ENCODE measurements around the gene SRPRB. TPM values are rescaled to one million over a fixed set of nuclear protein-coding genes. Genes with fewer than 3 reads are reported as not detected.

The SRPRB gene
- total RNA-seq, 1 donor from 2014 or later = 61.5 TPM

DNA sequence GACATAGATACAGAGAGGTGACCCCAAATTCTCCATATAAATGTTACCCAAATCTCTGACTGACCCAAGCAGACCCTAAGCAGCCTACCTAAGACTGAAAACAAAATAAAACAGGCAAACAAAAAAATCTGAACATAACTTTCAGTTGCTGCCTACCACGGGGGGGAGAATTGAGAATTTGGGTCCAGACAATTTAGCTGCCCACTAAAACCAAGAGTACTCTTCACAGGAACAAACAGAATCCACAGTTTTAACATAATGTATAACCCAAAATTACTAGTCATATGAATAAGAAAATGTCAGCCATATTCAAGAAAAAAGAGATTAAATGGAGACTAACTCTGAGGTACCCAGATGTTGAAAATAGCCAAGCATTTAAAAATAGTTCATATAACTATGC lies 44.4 kb downstream of the SRPRB start:
- no peak for DNase-seq (ENCODE audit: low read depth, low spot score)
- Mint-ChIP-seq H3K36me3 (ENCODE audit: low read depth) (no peaks in the 10 kb centered on the region), H3K9me3 (no peaks in the 10 kb centered on the region), H3K27me3 (ENCODE audit: low read depth) (no peaks in the 10 kb centered on the region), H3K4me3 (no peak overlapping the region), H3K4me1 (peaks cover 10% of the 10 kb centered on the region), H3K27ac (ENCODE audit: unreplicated experiment) (no peak overlapping the region)
- TF ChIP-seq, protein P1, sequence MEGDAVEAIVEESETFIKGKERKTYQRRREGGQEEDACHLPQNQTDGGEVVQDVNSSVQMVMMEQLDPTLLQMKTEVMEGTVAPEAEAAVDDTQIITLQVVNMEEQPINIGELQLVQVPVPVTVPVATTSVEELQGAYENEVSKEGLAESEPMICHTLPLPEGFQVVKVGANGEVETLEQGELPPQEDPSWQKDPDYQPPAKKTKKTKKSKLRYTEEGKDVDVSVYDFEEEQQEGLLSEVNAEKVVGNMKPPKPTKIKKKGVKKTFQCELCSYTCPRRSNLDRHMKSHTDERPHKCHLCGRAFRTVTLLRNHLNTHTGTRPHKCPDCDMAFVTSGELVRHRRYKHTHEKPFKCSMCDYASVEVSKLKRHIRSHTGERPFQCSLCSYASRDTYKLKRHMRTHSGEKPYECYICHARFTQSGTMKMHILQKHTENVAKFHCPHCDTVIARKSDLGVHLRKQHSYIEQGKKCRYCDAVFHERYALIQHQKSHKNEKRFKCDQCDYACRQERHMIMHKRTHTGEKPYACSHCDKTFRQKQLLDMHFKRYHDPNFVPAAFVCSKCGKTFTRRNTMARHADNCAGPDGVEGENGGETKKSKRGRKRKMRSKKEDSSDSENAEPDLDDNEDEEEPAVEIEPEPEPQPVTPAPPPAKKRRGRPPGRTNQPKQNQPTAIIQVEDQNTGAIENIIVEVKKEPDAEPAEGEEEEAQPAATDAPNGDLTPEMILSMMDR (conservative IDR thresholded peaks at IDR 0.05) = no peak

DNA sequence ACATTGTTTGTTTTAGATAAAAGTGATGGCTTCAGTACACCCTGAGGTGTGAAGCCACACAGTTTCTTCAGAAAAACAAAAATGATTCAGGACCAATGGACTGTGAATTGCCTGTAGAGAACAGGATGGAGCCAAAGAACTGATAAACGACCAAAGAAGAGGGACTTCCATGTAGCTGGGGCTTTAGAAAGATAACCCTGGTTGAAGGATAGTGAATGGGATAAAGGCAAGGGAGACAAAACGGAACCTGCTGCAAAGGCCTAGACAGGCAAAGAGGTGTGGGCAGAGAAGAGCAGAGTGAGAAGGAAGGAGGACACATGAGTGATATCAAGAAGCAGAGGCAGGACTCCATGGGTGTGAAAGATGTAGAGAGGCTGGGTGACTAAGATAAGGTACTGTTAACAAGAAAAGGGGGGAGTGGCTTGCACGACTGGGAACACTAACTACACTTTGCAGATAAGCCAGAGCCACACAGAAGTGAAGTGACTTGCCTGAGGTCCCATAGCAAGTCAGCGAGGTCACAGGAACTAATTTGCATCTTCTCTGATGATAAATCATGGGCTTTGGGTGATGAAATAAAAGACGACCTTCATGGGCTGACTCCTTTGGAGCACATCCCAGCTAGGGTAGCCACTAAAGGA lies 45.8 kb downstream of the SRPRB start:
- TF ChIP-seq, protein P1 (conservative IDR thresholded peaks at IDR 0.05) = no peak
- no peak overlapping the region for H3K27ac Mint-ChIP-seq (ENCODE audit: unreplicated experiment)
- no peaks in the 10 kb centered on the region for H3K36me3 Mint-ChIP-seq (ENCODE audit: low read depth)
- H3K27me3 Mint-ChIP-seq (ENCODE audit: low read depth) = no peaks in the 10 kb centered on the region
- no peak overlapping the region for H3K4me3 Mint-ChIP-seq
- H3K4me1 Mint-ChIP-seq = peaks cover 10% of the 10 kb centered on the region
- DNase-seq (ENCODE audit: low read depth, low spot score) = no peak
- no peaks in the 10 kb centered on the region for H3K9me3 Mint-ChIP-seq

DNA sequence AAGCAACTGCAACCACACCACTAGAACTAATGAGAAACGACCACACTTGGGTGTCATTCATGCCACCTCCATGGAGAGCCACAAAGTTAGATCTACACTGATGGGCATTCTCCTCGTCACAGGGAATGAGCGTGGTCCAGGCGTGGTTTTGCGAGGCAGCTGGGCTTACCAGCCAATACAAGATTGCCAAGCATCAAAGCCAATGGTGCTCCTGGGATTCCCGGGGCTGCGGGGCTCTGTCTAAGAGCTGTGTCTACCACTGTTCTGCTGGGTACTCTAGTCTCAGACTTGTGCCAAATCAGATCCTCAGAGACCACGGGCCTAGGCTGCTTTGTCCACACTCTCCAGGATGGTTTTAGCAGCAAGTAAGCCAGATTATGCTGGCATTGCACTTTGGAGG lies 46.3 kb downstream of the SRPRB start:
- H3K27ac Mint-ChIP-seq (ENCODE audit: unreplicated experiment) = no peak overlapping the region
- peaks cover 10% of the 10 kb centered on the region for H3K4me1 Mint-ChIP-seq
- H3K4me3 Mint-ChIP-seq = no peak overlapping the region
- no peaks in the 10 kb centered on the region for H3K27me3 Mint-ChIP-seq (ENCODE audit: low read depth)
- TF ChIP-seq, protein P1 (conservative IDR thresholded peaks at IDR 0.05) = no peak
- no peaks in the 10 kb centered on the region for H3K9me3 Mint-ChIP-seq
- H3K36me3 Mint-ChIP-seq (ENCODE audit: low read depth) = no peaks in the 10 kb centered on the region
- no peak for DNase-seq (ENCODE audit: low read depth, low spot score)

DNA sequence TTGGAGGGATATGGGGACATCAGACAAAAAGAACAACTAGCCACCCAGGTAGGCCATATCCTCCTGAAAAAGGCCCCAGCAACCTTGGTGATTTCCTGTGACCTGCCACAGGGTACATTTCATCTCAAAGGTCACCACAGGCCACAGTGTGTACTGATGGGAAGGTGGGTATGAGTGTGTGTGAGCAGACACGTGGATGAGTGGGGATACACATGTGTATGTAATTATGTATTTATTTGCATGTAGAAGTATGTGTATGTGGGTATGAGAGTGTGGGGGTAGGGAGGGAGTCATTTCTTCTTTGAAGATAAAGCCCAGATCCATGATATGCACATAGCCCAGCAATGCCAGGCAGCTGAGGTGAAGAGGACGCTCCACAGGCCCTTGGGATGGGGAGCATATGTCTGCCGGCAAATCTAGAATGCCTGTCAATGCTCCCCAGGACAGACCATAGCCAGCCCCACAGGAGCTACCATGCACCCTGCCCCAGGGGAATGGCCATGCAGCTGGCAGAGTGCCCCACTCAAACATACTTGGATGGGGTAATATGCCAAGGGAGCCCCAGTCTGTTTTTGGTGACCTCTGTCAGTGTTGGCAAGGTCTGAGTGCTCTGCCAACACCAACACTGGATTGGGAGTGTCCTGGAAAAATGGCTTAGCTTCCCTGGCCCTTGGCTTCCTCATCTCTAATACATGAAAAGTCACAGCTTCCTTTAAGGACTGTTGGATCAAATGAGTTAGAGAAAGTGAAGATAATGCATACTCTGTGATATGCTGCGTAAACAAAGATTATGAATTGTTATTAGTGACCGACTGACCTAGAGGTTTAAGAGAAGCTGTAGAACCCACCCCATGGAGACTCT lies 47.7 kb downstream of the SRPRB start:
- Mint-ChIP-seq H3K9me3 (no peaks in the 10 kb centered on the region), H3K27me3 (ENCODE audit: low read depth) (no peaks in the 10 kb centered on the region), H3K4me3 (no peak overlapping the region), H3K4me1 (peaks cover 10% of the 10 kb centered on the region), H3K36me3 (ENCODE audit: low read depth) (no peaks in the 10 kb centered on the region), H3K27ac (ENCODE audit: unreplicated experiment) (no peak overlapping the region)
- DNase-seq (ENCODE audit: low read depth, low spot score) = no peak
- TF ChIP-seq, protein P1 (conservative IDR thresholded peaks at IDR 0.05) = no peak

DNA sequence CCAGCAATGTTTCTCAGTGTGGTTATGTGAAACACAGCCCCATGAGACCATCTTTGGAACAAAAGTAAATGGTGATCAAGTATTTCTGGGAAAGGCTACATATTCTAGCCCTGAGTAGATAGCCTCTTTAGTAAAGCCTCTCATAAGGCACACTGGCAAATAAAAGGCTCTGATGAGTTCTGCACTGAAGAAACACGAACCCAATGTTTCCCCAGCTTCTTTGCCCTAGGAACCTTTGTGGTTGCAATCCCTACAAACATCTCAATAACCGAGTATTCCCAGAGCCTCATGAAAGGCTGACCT lies 48.3 kb downstream of the SRPRB start:
- H3K27me3 Mint-ChIP-seq (ENCODE audit: low read depth) = no peaks in the 10 kb centered on the region
- H3K9me3 Mint-ChIP-seq = no peaks in the 10 kb centered on the region
- TF ChIP-seq, protein P1 (conservative IDR thresholded peaks at IDR 0.05) = no peak
- H3K4me1 Mint-ChIP-seq = peaks cover 10% of the 10 kb centered on the region
- H3K36me3 Mint-ChIP-seq (ENCODE audit: low read depth) = no peaks in the 10 kb centered on the region
- H3K4me3 Mint-ChIP-seq = no peak overlapping the region
- DNase-seq (ENCODE audit: low read depth, low spot score) = no peak
- no peak overlapping the region for H3K27ac Mint-ChIP-seq (ENCODE audit: unreplicated experiment)

Measured in neural crest cell (in vitro differentiated cells).